AG08395 (cell line): ENCODE data around the gene CDK12.
"Not testable (repeated sequence)": the region's sequence is repeated elsewhere in the genome, so short reads cannot be mapped to it uniquely, and the experiment has no call there.

Experiments
- DNase-seq: peaks from one replicate; pipeline ENCODE4 v3.0.0; 2012; ENCODE audit warnings: mixed read lengths, low spot score

The CDK12 gene

DNA sequence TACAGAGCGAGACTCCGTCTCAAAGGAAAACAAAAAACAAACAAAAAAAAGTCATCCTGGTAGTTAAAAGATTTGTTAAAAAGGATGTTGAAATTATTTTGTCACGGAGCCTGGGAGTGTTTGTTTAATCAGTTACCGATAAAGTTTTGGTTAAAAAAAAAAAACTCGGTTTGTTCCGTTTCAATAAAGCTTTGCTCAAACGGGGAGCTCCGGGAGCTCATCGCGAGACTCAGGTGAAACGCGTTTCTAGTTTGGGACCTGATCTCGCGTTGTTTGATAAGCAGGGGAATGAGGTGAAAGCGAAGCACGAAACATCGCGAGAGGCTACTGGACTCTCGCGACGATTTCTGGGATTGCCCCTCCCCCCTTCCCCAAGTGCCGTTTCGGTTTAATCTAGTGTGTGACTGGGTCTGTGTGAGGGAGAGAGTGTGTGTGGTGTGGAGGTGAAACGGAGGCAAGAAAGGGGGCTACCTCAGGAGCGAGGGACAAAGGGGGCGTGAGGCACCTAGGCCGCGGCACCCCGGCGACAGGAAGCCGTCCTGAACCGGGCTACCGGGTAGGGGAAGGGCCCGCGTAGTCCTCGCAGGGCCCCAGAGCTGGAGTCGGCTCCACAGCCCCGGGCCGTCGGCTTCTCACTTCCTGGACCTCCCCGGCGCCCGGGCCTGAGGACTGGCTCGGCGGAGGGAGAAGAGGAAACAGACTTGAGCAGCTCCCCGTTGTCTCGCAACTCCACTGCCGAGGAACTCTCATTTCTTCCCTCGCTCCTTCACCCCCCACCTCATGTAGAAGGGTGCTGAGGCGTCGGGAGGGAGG is at the start of gene CDK12:
TSS of gene CDK12 (plus strand) at position 374 of the 813 bp plus-strand sequence. CDS start 586 bp downstream, outside the sequence.
- DNase-seq, result peak; percentile 99

DNA sequence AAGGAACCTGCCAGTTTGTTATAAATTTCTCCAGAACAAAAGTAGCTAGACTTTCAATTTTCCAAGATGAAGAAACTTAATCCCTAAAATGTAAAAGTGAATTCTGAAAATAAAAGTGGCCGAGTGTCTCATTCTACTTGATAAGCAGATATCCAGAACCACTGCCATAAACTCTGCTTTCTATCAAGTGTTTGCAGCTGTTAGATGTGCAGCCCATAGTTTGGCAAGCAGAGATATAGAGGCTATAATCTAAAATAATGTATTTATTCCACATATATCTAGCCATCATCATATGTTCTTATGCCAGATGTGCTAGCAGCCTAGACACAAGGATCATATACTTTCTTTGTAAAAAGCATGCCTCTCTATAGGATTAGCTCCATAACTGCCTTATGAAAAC is 45.1 kb upstream of the CDK12 start:
- DNase-seq, result no peak

DNA sequence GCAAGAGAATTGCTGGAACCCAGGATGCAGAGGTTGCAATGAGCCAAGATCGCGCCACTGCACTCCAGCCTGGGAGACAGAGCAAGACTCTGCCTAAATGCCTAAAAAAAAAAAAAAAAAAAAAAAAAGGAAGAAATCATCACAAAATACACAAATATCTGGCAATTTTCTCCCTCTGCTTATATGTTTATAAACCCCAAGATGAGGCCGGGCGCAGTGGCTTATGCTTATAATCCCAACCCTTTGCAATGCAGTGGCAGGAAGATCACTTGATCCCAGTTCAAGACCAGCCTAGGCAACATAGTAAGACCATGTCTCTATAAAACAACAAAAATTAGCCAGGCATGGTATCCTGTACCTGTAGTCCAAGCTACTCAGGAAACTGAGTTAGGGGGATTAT is 31.7 kb upstream of the CDK12 start:
- no peak for DNase-seq

- DNase-seq, result not testable (repeated sequence)
These were observed 21.4 kb upstream of the CDK12 start for GRCh38 chr17:39439868-39440267.

DNA sequence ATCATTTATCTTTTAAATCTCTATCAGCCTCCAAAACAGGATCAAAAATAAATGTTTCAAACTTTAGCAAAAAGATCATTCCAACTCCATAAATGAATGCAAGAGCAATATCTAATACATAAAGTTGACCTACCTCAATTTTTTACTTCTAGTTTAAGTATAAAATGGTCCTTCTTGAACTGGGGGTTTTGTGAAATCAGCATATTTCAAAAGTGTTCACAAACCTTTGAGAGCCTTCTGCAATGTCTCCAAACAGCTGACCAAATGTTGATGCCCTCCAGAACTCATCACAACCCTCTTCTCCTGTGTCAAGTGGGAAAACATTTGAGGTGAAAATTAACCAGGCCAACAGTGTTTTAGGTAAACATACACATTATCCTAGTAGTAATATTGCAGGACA is 18.0 kb upstream of the CDK12 start:
- DNase-seq, result no peak

- no peak for DNase-seq
These were observed 13.7 kb upstream of the CDK12 start for GRCh38 chr17:39447561-39447960.

DNA sequence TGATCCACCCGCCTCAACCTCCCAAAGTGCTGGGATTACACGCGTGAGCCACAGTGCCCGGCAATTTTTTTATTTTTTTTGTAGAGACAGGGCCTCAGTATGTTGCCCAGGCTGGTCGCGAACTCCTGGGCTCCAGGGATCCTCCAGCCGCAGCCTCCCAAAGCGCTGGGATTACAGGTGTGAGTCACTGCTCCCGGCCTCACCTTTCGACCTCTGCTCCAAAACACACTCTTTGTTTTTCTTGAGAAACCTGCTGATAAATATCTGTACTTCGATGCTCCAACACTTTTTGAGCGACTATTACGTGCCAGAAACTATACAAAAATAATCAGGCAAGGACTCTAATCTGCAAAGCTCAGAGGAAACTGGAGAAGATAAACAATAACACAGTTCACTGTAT is 11.2 kb upstream of the CDK12 start:
- no peak for DNase-seq

GRCh38 chr17:39450847-39451581 is 10.3 kb upstream of the CDK12 start, which contains the start of gene MED1:
Gene MED1 (minus strand): TSS chr17:39451263. CDS start chr17:39451062, 201 bp downstream.
- DNase-seq, result peak; percentile 99

GRCh38 chr17:39455919-39456318 is 5.4 kb upstream of the CDK12 start:
- DNase-seq, result no peak

- peak; percentile 81 for DNase-seq
These were observed 762 bp downstream of the CDK12 start for GRCh38 chr17:39461926-39462569.

GRCh38 chr17:39462631-39463375 is 1.5 kb downstream of the CDK12 start:
- DNase-seq, result peak; percentile 11

- DNase-seq, result not testable (repeated sequence)
These were observed 3.4 kb downstream of the CDK12 start for GRCh38 chr17:39464639-39465181.

- DNase-seq, result not testable (repeated sequence)
These were observed 7.3 kb downstream of the CDK12 start for GRCh38 chr17:39468610-39469009.

GRCh38 chr17:39473310-39473709 is 12.0 kb downstream of the CDK12 start:
- DNase-seq, result no peak

DNA sequence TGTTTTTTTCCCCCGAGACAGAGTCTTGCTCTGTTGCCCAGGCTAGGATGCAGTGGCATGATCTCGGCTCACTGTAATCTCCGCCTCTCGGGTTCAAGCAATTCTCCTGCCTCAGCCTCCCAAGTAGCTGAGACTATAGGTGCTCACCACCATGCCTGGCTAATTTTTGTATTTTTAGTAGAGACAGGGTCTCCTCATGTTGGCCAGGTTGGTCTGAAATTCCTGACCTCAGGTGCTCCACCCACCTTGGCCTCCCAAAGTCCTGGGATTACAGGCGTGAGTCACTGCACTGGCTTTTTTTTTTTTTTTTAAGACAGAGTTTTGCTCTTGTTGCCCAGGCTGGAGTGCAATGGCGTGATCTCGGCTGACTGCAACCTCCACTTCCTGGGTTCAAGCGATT is 18.3 kb downstream of the CDK12 start:
- not testable (repeated sequence) for DNase-seq

DNA sequence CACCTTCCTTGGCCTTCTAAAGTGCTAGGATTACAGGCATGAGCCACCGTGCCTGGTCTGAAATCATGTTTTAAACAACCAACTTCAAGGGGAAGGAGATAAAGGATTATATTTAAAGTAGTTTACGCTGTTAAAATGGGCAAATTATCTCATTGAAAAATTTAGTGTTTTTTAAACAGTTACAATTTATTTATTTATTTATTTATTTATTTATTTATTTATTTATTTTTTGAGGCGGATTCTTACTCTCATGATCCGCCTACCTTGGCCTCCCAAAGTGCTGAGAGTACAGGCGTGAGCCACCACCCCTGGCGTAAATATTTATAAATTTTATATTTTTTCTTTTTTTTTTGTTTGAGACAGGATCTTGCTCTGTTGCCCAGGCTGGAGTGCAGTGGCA is 22.2 kb downstream of the CDK12 start:
- no peak for DNase-seq

GRCh38 chr17:39484178-39484577 is 22.9 kb downstream of the CDK12 start:
- DNase-seq, result no peak

DNA sequence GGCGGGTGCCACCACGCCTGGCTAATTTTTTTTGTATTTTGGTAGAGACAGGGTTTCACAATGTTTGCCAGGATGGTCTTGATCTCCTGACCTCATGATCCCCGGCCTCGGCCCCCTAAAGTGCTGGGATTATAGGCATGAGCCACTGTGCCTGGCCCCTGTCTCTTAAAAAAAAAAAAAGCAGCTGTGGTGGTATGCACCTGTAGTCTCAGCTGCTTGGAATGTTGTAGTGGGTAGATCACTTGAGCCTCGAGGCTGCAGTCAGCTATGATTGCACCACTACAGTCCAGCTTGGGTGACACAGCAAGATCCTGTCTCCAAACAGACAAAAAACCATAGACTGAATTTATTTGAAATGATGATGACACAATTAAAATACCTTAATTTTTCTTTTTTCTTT is 24.3 kb downstream of the CDK12 start:
- peak; percentile 72 for DNase-seq

- DNase-seq, result peak; percentile 20
These were observed 25.0 kb downstream of the CDK12 start for GRCh38 chr17:39486242-39486641.

GRCh38 chr17:39487490-39487889 is 26.2 kb downstream of the CDK12 start:
- DNase-seq, result not testable (repeated sequence)

DNA sequence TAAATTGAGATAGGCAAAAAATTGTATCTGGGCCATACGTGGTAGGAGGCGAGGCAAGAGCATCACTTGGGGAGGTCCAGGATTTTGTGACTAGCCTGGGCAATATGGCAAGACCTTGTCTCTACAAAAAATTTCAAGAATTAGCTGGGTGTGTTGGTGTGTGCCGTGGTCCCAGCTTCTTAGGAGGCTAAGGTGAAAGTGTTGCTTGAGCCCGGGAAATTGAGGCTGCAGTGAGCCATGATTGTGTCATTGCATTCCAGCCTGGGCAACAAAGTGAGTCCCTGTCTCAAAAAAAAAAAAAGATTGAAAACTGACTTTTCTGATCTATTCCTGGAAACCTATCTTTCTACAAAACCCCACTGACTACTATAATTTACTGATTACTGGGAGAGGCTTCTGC is 26.7 kb downstream of the CDK12 start:
- no peak for DNase-seq

- DNase-seq, result not testable (repeated sequence)
These were observed 35.6 kb downstream of the CDK12 start for GRCh38 chr17:39496921-39497320.
